GM23248 (cell line): ENCODE data around the gene CLIP2. TPM values are rescaled to one million over a fixed set of nuclear protein-coding genes. Genes with fewer than 3 reads are reported as not detected.
A peak's percentile ranks its signal among the peaks of the same experiment; 100 is the strongest.

Experiments used
- DNase-seq: peaks from one replicate; pipeline ENCODE4 v3.0.0-alpha.2; 2015
- H2AFZ ChIP-seq: fragments of 200-600 bp; sonication (generic); 2 replicates; pipeline ENCODE4 v1.6.1; 2016; ENCODE audit warnings: antibody characterized with exemption
- H3F3A ChIP-seq: fragments of 200-600 bp; sonication (generic); 2 replicates; pipeline ENCODE4 v1.6.1; 2016; ENCODE audit warnings: mild to moderate bottlenecking, antibody characterized with exemption, mixed run types; ENCODE audit not compliant: insufficient read depth
- H3K27ac ChIP-seq: fragments of 200-600 bp; sonication (generic); 2 replicates; pipeline ENCODE4 v1.5.1; 2016; ENCODE audit warnings: mild to moderate bottlenecking
- H3K27me3 ChIP-seq: fragments of 200-600 bp; sonication (generic); replicated peaks from 2 replicates; pipeline ENCODE4 v1.6.1; 2016; ENCODE audit warnings: mild to moderate bottlenecking; ENCODE audit not compliant: insufficient read depth
- H3K36me3 ChIP-seq: fragments of 200-600 bp; sonication (generic); 2 replicates; pipeline ENCODE4 v1.6.1; 2016; ENCODE audit warnings: low read depth, mild to moderate bottlenecking
- H3K4me1 ChIP-seq: fragments of 200-600 bp; sonication (generic); 2 replicates; pipeline ENCODE4 v1.6.1; 2016; ENCODE audit warnings: mild to moderate bottlenecking; ENCODE audit not compliant: insufficient read depth
- H3K4me2 ChIP-seq: fragments of 200-600 bp; sonication (generic); one replicate; pipeline ENCODE4 v1.6.1; 2016; ENCODE audit warnings: mild to moderate bottlenecking; ENCODE audit not compliant: unreplicated experiment
- H3K4me3 ChIP-seq: fragments of 200-600 bp; sonication (generic); 2 replicates; pipeline ENCODE4 v1.5.1; 2016; ENCODE audit warnings: mild to moderate bottlenecking
- H3K79me2 ChIP-seq: fragments of 200-600 bp; sonication (generic); 2 replicates; pipeline ENCODE4 v1.6.1; 2016; ENCODE audit warnings: mild to moderate bottlenecking; ENCODE audit not compliant: insufficient read depth
- H3K9ac ChIP-seq: fragments of 200-600 bp; sonication (generic); 2 replicates; pipeline ENCODE4 v1.6.1; 2016; ENCODE audit warnings: mild to moderate bottlenecking
- H3K9me2 ChIP-seq: fragments of 200-600 bp; sonication (generic); 2 replicates; pipeline ENCODE4 v1.6.1; 2016; ENCODE audit warnings: mixed run types, mild to moderate bottlenecking, moderate library complexity; ENCODE audit not compliant: insufficient read depth
- H3K9me3 ChIP-seq: fragments of 200-600 bp; sonication (generic); one replicate; pipeline ENCODE4 v1.6.1; 2017; ENCODE audit warnings: low read depth
- H4K20me1 ChIP-seq: fragments of 200-600 bp; sonication (generic); 2 replicates; pipeline ENCODE4 v1.6.0; 2016; ENCODE audit not compliant: insufficient read depth
- EZH2 ChIP-seq: fragments of 200-600 bp; sonication (generic); IDR thresholded peaks from 2 replicates; pipeline ENCODE4 v1.6.1; 2018; ENCODE audit warnings: antibody characterized with exemption, mild to moderate bottlenecking; ENCODE audit not compliant: insufficient read depth, poor library complexity, severe bottlenecking
- EZH2phosphoT487 ChIP-seq: fragments of 200-600 bp; sonication (generic); IDR thresholded peaks from 2 replicates; pipeline ENCODE4 v1.6.1; 2018; ENCODE audit warnings: antibody characterized with exemption, moderate library complexity, mild to moderate bottlenecking, low read depth; ENCODE audit not compliant: insufficient read depth
- WGBS, 2 experiments: methylation state at CpG; one replicate each; pipeline ENCODE4 v1.1.6; 2015 to 2017; ENCODE audit warnings: low lambda C conversion rate in 2 of 2, low coverage in 1 of 2; ENCODE audit errors: missing lambda C conversion rate in 2 of 2; 5-methylcytosine and 5-hydroxymethylcytosine counted together
- in situ Hi-C: fragments of 300-500 bp; cut with MboI; formaldehyde crosslinking; loops from 2 replicates; pipeline ENCODE4 v1.15.0; 2020
- polyA plus RNA-seq: library from polyadenylated mRNA; unstranded; fragments of >200 nt; fragmentation: Nextera tagmentation; extraction: Ambion mirVana; gene quantifications from 2 replicates; pipeline ENCODE4 v1.2.1, GENCODE V29; 2016
- total RNA-seq: library from RNA; depleted of rRNA; stranded (reverse); fragments of >200 nt; shearing (Covaris generic); gene quantifications from 2 replicates; pipeline ENCODE4 v1.2.3, GENCODE V29; 2014; rRNA removed

Gene CLIP2
- total RNA-seq (40.7 and 49.4 TPM in 2 replicates), polyA plus RNA-seq (13.0 and 13.2 TPM in 2 replicates)

DNA sequence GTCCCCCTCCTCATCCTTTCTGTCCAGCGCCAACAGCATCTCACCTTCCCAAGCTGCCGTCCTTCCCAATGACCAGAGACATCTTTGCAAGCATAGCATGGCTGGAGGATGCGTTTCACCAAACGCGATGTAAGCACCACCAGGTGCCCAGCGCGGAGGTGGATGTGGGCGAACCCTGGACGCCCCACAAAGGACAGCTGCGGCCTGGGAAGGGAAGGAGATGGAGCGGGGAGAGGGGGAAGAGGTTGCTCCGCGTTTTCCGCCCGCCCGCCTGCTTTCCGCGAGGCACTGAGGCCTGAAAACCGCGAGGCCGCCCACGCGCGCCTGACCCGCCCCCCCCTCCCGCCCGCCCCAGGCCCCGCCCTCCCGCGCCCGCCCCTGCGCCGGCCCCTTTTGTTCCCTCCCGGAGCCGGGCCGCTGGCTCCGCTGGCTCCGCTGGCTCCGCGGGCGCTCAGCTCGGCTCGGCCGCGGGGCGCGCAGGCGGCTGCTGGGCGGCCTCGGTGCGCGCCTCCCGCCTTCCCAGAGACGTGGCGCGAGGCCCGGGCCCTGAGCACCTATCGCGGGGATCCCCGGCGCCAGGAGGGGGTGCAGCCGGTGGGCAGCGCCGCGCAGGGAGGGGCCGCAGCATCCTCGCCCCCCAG is at the start of gene CLIP2:
Gene CLIP2 (plus strand): TSS at position 390 of the 641 bp plus-strand sequence. CDS start 28,140 bp downstream, outside the sequence.
- WGBS, 2 experiments, result 0 to 3% methylated on average over 33 to 60 of the region's 67 CpGs
- Histone ChIP-seq H3K9me3 (no peaks in the 10 kb centered on the region), H2AFZ (peak within 1 kb of the TSS; percentile 94), H3K9ac (peak within 1 kb of the TSS; percentile 96), H3K4me3 (peak within 1 kb of the TSS; percentile 84), H3K27ac (peak within 1 kb of the TSS; percentile 64), H3K27me3 (no peaks in the 10 kb centered on the region), H3F3A (0 out of 2 replicates have a peak, but pooled peaks cover 8% of the 10 kb centered on the region), H3K4me2 (peak within 1 kb of the TSS; percentile 89), H3K9me2 (no peaks in the 10 kb centered on the region), H4K20me1 (no peaks in the 10 kb centered on the region), H3K79me2 (peaks cover 53% of the 10 kb centered on the region), H3K4me1 (peaks cover 18% of the 10 kb centered on the region), H3K36me3 (no peaks in the 10 kb centered on the region)
- TF ChIP-seq EZH2phosphoT487, result no peak
- TF ChIP-seq EZH2, result no peak
- in situ Hi-C loops, result no loop called here
- DNase-seq, result peak; percentile 95

DNA sequence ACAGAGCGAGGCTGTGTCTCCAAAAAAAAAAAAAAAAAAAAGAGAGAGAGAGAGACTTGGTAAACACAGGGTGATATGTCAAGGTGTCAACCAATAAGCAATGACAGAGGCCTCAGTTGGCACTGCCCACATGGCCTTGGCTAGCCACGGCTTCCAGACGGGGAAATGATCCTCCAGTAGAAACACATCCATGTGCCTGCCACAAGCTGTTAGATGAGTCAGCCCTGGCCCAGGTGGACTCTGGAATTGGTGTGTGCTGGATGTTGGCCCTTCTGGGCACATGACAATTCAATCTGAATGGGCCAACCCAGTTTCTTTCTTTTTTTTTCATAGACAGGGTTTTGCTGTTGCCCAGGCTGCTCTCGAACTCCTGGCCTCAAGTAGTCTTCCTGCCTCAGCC is 48.7 kb upstream of the CLIP2 start:
- WGBS, 2 experiments, result 88 to 93% methylated on average over 3 to 4 of the region's 4 CpGs
- Histone ChIP-seq H3K79me2 (no peaks in the 10 kb centered on the region), H3K9me3 (no peaks in the 10 kb centered on the region), H3K9ac (no peak overlapping the region), H3K36me3 (0 out of 2 replicates have a peak, but pooled peaks cover 2% of the 10 kb centered on the region), H3K4me3 (no peak overlapping the region), H3K27ac (no peak overlapping the region), H3F3A (no peaks in the 10 kb centered on the region), H3K4me2 (no peak overlapping the region), H3K9me2 (no peaks in the 10 kb centered on the region), H3K27me3 (no peaks in the 10 kb centered on the region), H3K4me1 (no peaks in the 10 kb centered on the region), H2AFZ (no peak overlapping the region), H4K20me1 (no peaks in the 10 kb centered on the region)
- TF ChIP-seq EZH2phosphoT487 (no peak), EZH2 (no peak)
- DNase-seq, result no peak
- in situ Hi-C loops, result loop anchor here (25.0 kb wide), 1 partner anchor 147 kb away; no protein-coding TSS in a partner anchor

DNA sequence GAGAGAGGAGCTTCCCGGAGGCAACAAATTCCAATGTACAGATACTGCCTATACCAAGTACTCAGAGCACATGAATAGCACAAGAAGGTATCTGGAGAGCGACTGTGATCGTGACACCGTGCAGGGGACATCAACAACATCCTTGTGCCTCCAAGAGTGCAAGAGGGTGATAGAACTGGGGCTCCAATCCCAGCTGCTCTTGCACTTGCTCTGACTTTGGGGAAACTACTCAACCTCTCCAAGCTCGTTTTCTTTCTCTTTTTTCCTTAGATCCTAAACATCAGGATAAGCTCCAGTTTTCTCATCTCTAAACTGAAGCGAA is 47.1 kb upstream of the CLIP2 start:
- H4K20me1 ChIP-seq, result no peaks in the 10 kb centered on the region
- no peaks in the 10 kb centered on the region for H3K79me2 ChIP-seq
- 0 out of 2 replicates have a peak, but pooled peaks cover 3% of the 10 kb centered on the region for H3K36me3 ChIP-seq
- H3K27me3 ChIP-seq, result no peaks in the 10 kb centered on the region
- H3K4me3 ChIP-seq, result no peak overlapping the region
- no peaks in the 10 kb centered on the region for H3K9me3 ChIP-seq
- WGBS, 2 experiments, result 98 to 99% methylated on average over 6 of the region's 6 CpGs
- no peak overlapping the region for H3K9ac ChIP-seq
- H3K4me1 ChIP-seq, result no peaks in the 10 kb centered on the region
- H3K4me2 ChIP-seq, result no peak overlapping the region
- H3K27ac ChIP-seq, result no peak overlapping the region
- in situ Hi-C loops, result loop anchor here (25.0 kb wide), 1 partner anchor 145 kb away; no protein-coding TSS in a partner anchor
- H3F3A ChIP-seq, result no peaks in the 10 kb centered on the region
- H2AFZ ChIP-seq, result no peak overlapping the region
- TF ChIP-seq EZH2, result no peak
- no peak for TF ChIP-seq EZH2phosphoT487
- no peaks in the 10 kb centered on the region for H3K9me2 ChIP-seq
- no peak for DNase-seq

DNA sequence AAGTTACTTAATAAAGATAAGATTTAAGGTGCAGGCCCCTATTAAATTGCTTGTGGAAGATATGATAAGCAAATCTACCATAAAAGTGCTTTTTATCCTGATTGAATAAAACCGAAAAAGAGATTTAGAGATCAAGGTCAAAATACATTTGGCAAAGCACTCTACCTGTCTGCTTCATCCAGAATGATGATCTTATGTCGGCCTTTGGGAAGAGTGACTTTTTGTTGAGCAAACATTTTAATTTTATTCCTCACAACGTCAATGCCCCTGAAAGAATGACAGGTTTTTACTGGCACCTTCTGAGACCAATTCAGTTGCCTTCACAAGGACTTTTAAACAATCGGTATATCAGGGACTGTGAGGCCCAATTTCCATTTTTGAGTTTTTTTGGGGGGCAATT is 42.7 kb upstream of the CLIP2 start:
- Histone ChIP-seq H3K4me3 (no peak overlapping the region), H3K9me2 (no peaks in the 10 kb centered on the region), H3K4me1 (no peaks in the 10 kb centered on the region), H3K4me2 (no peak overlapping the region), H3K9ac (no peak overlapping the region), H3K27ac (no peak overlapping the region), H3K79me2 (no peaks in the 10 kb centered on the region), H3F3A (no peaks in the 10 kb centered on the region), H3K36me3 (peaks cover 6% of the 10 kb centered on the region; the same call in 1 of the 2 replicates), H3K27me3 (no peaks in the 10 kb centered on the region), H4K20me1 (no peaks in the 10 kb centered on the region), H2AFZ (no peak overlapping the region), H3K9me3 (no peaks in the 10 kb centered on the region)
- 86 to 91% methylated on average over 4 of the region's 4 CpGs for WGBS, 2 experiments
- no peak for DNase-seq
- in situ Hi-C loops, result loop anchor here (25.0 kb wide), 1 partner anchor 141 kb away; no protein-coding TSS in a partner anchor
- TF ChIP-seq EZH2phosphoT487, result no peak
- no peak for TF ChIP-seq EZH2
